ENCODE results near the gene APOB. TPM values are rescaled to one million over a fixed set of nuclear protein-coding genes. Genes with fewer than 3 reads are reported as not detected.

Gene APOB
- total RNA-seq, 4 donors from 2014 or later = 0.04 to 0.62 (median 0.19) TPM; not detected in 1

- Histone ChIP-seq H3K27me3 (no peaks in the 10 kb centered on the region), H3K4me3 (no peak overlapping the region), H3K36me3 (no peaks in the 10 kb centered on the region), H3K9me3 (no peaks in the 10 kb centered on the region), H3K27ac (no peak overlapping the region), H3K4me1 (no peaks in the 10 kb centered on the region)
- DNase-seq = no peak
- TF ChIP-seq CTCF (IDR thresholded peaks at IDR 0.05) (no peak), POLR2A (IDR thresholded peaks at IDR 0.05) (no peak)
- 55 to 84% methylated on average over 4 to 7 of the region's 8 CpGs for WGBS, 2 donors
- intact Hi-C loops (cut with DNase I) = no loop called here
Observed at GRCh38 chr2:21013043-21013816, 30.6 kb downstream of the APOB start.

- no peaks in the 10 kb centered on the region for H3K36me3 ChIP-seq
- H3K27ac ChIP-seq = no peak overlapping the region
- no peaks in the 10 kb centered on the region for H3K4me1 ChIP-seq
- no peaks in the 10 kb centered on the region for H3K9me3 ChIP-seq
- no peaks in the 10 kb centered on the region for H3K27me3 ChIP-seq
- 84 to 93% methylated on average over 3 of the region's 3 CpGs for WGBS, 2 donors
- H3K4me3 ChIP-seq = no peak overlapping the region
- TF ChIP-seq POLR2A (IDR thresholded peaks at IDR 0.05) (no peak), CTCF (IDR thresholded peaks at IDR 0.05) (no peak)
- intact Hi-C loops (cut with DNase I) = no loop called here
- no peak for DNase-seq
Observed at GRCh38 chr2:21012557-21012937, 31.3 kb downstream of the APOB start.

DNA sequence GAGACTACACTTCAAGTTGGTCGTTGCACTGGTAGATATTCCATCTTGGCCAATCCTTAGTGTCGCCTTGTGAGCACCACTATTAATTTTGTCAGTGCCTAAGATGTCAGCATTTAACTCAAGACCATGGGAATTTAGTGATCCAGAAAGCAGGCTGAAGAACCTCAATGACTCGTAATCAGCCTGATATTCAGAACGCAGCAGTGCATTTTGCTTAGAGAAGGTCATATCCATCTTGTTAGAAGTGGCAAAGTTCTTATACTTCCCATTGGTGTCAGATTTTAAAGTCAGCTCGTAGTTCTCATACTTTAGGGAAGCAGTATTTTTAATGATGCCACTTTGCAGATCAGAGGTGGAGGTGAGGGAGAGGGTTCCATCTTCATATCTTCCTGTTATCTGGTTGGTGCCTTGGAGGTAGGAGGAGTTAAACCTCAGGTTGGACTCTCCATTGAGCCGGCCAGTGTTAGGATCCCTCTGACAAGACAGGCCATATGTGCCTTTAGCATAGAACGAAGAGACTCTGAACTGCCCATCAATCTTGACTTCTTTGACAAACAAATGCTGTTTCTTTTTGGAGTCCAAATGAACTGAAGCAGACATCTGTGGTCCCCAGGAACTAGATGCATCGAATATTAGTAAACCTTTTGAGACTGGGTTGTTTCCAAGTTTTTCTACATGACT, 31.9 kb downstream of the APOB start:
- Histone ChIP-seq H3K27me3 (no peaks in the 10 kb centered on the region), H3K4me3 (no peak overlapping the region), H3K27ac (no peak overlapping the region), H3K4me1 (no peaks in the 10 kb centered on the region), H3K36me3 (no peaks in the 10 kb centered on the region), H3K9me3 (no peaks in the 10 kb centered on the region)
- intact Hi-C loops (cut with DNase I) = no loop called here
- DNase-seq = no peak
- WGBS, 2 donors = 67 to 81% methylated on average over 8 of the region's 8 CpGs
- TF ChIP-seq POLR2A (IDR thresholded peaks at IDR 0.05) = no peak
- TF ChIP-seq CTCF (IDR thresholded peaks at IDR 0.05) = no peak

GRCh38 chr2:21011453-21011852, 32.4 kb downstream of the APOB start:
- DNase-seq = no peak
- Histone ChIP-seq H3K27ac (no peak overlapping the region), H3K4me1 (no peaks in the 10 kb centered on the region), H3K9me3 (no peaks in the 10 kb centered on the region), H3K36me3 (no peaks in the 10 kb centered on the region), H3K4me3 (no peak overlapping the region), H3K27me3 (no peaks in the 10 kb centered on the region)
- 82 to 91% methylated on average over 3 of the region's 3 CpGs for WGBS, 2 donors
- TF ChIP-seq CTCF (IDR thresholded peaks at IDR 0.05) (no peak), POLR2A (IDR thresholded peaks at IDR 0.05) (no peak)
- intact Hi-C loops (cut with DNase I) = no loop called here

DNA sequence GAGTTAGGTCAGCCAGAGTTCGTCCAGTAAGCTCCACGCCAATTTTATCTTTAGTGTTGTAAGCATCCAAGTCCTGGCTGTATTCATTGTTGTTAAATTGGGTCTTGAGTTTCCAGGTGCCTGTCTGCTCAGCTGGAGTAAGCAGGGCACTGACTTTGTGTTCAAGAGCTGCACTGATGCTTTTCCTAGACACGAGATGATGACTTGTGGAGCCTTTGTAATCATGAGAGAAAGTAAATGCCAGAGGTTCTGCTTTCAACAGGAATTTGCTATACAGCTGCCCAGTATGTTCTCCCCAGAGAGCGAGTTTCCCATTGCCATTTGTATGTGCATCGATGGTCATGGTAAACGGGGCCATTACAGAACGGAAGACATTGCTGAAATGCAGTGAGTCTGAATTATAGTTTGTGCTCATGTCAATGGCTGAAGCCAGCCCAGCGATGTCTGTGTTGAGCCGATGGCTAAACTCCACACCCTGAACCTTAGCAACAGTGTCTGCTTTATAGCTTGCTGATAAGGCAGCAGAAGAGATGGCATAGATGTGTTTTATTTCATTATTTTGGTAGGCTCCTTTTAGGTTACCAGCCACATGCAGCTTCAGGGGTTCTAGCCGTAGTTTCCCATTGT, 32.9 kb downstream of the APOB start:
- no peaks in the 10 kb centered on the region for H3K9me3 ChIP-seq
- WGBS, 2 donors = 76 to 82% methylated on average over 10 of the region's 10 CpGs
- intact Hi-C loops (cut with DNase I) = no loop called here
- DNase-seq = no peak
- no peak overlapping the region for H3K27ac ChIP-seq
- H3K36me3 ChIP-seq = no peaks in the 10 kb centered on the region
- no peak overlapping the region for H3K4me3 ChIP-seq
- no peaks in the 10 kb centered on the region for H3K27me3 ChIP-seq
- no peak for TF ChIP-seq CTCF (IDR thresholded peaks at IDR 0.05)
- no peak for TF ChIP-seq POLR2A (IDR thresholded peaks at IDR 0.05)
- H3K4me1 ChIP-seq = no peaks in the 10 kb centered on the region

Data from esophagus squamous epithelium (tissue), 5 donors.